ENCODE measurements around the gene NKAIN2.

GRCh38 chr6:124008000-124008987 lies 204.6 kb downstream of the NKAIN2 start:
- TF ChIP-seq PTBP1 (IDR thresholded peaks at IDR 0.05; ENCODE audit: low read depth, low read length) (no peak), KLF16 (IDR thresholded peaks at IDR 0.05) (no peak), ZZZ3 (IDR thresholded peaks at IDR 0.05) (no peak), LCOR (CRISPR knock-in tag; IDR thresholded peaks at IDR 0.05) (no peak), STAT6 (CRISPR knock-in tag; IDR thresholded peaks at IDR 0.05) (no peak), BRF1 (IDR thresholded peaks at IDR 0.05; ENCODE audit: borderline replicate concordance, extremely low read depth, insufficient read length) (no peak), ZNF12 (CRISPR knock-in tag; IDR thresholded peaks at IDR 0.05) (no peak), ARID1B (IDR thresholded peaks at IDR 0.05) (no peak), NRF1 (conservative IDR thresholded peaks at IDR 0.05 in 1 of 2, IDR thresholded peaks at IDR 0.05 in 1 of 2) (no peak), BDP1 (IDR thresholded peaks at IDR 0.05; ENCODE audit: insufficient read depth, insufficient read length) (no peak), PCBP2 (IDR thresholded peaks at IDR 0.05; ENCODE audit: low read depth, low read length, poor library complexity, severe bottlenecking) (no peak)
